ENCODE measurements around the gene CCDC81. TPM values are rescaled to one million over a fixed set of nuclear protein-coding genes. Genes with fewer than 3 reads are reported as not detected.

CCDC81 gene
- total RNA-seq, 1 experiment from 2014 or later, result 0.49 TPM

DNA sequence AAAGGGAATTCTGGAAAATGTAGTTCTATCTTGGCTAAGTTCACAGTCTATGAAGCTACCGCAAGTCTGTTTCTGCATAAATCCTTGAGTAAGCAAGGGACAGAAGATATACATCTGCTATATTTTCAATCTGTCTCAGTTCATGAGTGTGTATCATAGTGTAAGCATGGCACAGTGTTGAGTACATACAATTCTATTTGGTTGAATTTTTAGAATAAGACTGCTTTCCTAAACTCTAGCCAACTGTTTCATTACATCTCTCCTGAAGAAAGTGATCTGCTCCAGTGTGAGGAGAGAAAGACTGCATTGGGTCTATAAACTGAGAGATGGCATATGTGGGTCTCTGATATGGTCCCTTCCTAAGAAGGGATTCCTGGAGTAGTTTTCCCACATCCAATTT is 2.6 kb upstream of the CCDC81 start:
- ATAC-seq (no peak), DNase-seq (ENCODE audit: low read depth, low spot score) (no peak)
- H3K4me1 ChIP-seq (ENCODE audit: control insufficient read depth, insufficient read depth, low read length), result no peaks in the 10 kb centered on the region
- H3K4me3 ChIP-seq (ENCODE audit: low read depth in 2 of 2, low read length in 2 of 2), result no peak overlapping the region
- TF ChIP-seq TCF7L2 (IDR thresholded peaks at IDR 0.05; ENCODE audit: low read depth, low read length) (no peak), POLR2AphosphoS5 (IDR thresholded peaks at IDR 0.05; ENCODE audit: low read depth, low read length) (no peak)
- TF ChIP-seq, protein P1, sequence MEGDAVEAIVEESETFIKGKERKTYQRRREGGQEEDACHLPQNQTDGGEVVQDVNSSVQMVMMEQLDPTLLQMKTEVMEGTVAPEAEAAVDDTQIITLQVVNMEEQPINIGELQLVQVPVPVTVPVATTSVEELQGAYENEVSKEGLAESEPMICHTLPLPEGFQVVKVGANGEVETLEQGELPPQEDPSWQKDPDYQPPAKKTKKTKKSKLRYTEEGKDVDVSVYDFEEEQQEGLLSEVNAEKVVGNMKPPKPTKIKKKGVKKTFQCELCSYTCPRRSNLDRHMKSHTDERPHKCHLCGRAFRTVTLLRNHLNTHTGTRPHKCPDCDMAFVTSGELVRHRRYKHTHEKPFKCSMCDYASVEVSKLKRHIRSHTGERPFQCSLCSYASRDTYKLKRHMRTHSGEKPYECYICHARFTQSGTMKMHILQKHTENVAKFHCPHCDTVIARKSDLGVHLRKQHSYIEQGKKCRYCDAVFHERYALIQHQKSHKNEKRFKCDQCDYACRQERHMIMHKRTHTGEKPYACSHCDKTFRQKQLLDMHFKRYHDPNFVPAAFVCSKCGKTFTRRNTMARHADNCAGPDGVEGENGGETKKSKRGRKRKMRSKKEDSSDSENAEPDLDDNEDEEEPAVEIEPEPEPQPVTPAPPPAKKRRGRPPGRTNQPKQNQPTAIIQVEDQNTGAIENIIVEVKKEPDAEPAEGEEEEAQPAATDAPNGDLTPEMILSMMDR (IDR thresholded peaks at IDR 0.05), result no peak
- TF ChIP-seq, protein P2, sequence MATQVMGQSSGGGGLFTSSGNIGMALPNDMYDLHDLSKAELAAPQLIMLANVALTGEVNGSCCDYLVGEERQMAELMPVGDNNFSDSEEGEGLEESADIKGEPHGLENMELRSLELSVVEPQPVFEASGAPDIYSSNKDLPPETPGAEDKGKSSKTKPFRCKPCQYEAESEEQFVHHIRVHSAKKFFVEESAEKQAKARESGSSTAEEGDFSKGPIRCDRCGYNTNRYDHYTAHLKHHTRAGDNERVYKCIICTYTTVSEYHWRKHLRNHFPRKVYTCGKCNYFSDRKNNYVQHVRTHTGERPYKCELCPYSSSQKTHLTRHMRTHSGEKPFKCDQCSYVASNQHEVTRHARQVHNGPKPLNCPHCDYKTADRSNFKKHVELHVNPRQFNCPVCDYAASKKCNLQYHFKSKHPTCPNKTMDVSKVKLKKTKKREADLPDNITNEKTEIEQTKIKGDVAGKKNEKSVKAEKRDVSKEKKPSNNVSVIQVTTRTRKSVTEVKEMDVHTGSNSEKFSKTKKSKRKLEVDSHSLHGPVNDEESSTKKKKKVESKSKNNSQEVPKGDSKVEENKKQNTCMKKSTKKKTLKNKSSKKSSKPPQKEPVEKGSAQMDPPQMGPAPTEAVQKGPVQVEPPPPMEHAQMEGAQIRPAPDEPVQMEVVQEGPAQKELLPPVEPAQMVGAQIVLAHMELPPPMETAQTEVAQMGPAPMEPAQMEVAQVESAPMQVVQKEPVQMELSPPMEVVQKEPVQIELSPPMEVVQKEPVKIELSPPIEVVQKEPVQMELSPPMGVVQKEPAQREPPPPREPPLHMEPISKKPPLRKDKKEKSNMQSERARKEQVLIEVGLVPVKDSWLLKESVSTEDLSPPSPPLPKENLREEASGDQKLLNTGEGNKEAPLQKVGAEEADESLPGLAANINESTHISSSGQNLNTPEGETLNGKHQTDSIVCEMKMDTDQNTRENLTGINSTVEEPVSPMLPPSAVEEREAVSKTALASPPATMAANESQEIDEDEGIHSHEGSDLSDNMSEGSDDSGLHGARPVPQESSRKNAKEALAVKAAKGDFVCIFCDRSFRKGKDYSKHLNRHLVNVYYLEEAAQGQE (IDR thresholded peaks at IDR 0.05; ENCODE audit: insufficient read depth in 1 of 2, low read depth in 2 of 2, low read length in 1 of 2), result no peak
- intact Hi-C loops (cut with micrococcal nuclease; ENCODE audit: unreplicated experiment) (loop anchor here (10.0 kb wide), 1 partner anchor 543 kb away; no protein-coding TSS in a partner anchor), in situ Hi-C loops (cut with HindIII; ENCODE audit: low pct_unique_long_range_greater_than_20kb, low sequenced_read_pairs) (no loop called here)
- ChIA-PET CTCF (no interaction called here), POLR2A (no interaction called here)
- no peak overlapping the region for H3K27ac ChIP-seq (ENCODE audit: low read length)
- no peaks in the 10 kb centered on the region for H3K27me3 ChIP-seq (ENCODE audit: control insufficient read depth, insufficient read depth, low read length)
- BruUV-seq (replicated peaks), result no TSS peak
- H3K36me3 ChIP-seq (ENCODE audit: control insufficient read depth, insufficient read depth, low read length), result no peaks in the 10 kb centered on the region
- no peaks in the 10 kb centered on the region for H3K9me3 ChIP-seq (ENCODE audit: control insufficient read depth, insufficient read depth, low read depth, low read length)

DNA sequence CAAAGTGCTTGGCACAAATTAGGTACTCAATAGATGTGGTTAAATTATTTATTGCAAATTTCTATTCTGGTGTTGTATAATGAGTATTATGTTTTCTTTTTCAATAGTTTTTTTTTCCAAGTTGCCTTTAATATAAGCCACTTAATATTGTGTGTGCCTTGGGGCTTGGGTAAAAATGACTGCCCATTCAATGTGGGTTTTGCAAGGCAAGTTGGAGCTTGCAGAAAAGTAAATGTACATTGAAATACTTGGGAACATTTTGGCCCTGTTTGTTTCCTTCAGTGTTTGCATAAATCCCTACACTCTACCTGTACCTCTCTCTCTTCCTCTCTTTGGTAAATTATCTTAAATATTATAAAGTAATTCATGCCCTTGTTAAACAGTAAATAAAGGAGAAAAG is 2.1 kb upstream of the CCDC81 start:
- no TSS peak for BruUV-seq (replicated peaks)
- no peaks in the 10 kb centered on the region for H3K27me3 ChIP-seq (ENCODE audit: control insufficient read depth, insufficient read depth, low read length)

More for the DNA sequence above, 2.1 kb upstream of the CCDC81 start:
- no peak overlapping the region for H3K4me3 ChIP-seq (ENCODE audit: low read depth in 2 of 2, low read length in 2 of 2)
- TF ChIP-seq POLR2AphosphoS5 (IDR thresholded peaks at IDR 0.05; ENCODE audit: low read depth, low read length) (no peak), TCF7L2 (IDR thresholded peaks at IDR 0.05; ENCODE audit: low read depth, low read length) (no peak), SIN3A (IDR thresholded peaks at IDR 0.05; ENCODE audit: borderline replicate concordance, insufficient read depth, low read depth, low read length) (no peak)
- TF ChIP-seq, protein P1 (IDR thresholded peaks at IDR 0.05), result no peak
- TF ChIP-seq, protein P2 (IDR thresholded peaks at IDR 0.05; ENCODE audit: insufficient read depth in 1 of 2, low read depth in 2 of 2, low read length in 1 of 2), result no peak
- in situ Hi-C loops (cut with HindIII; ENCODE audit: low pct_unique_long_range_greater_than_20kb, low sequenced_read_pairs) (no loop called here), intact Hi-C loops (cut with micrococcal nuclease; ENCODE audit: unreplicated experiment) (loop anchor here (10.0 kb wide), 1 partner anchor 542 kb away; no protein-coding TSS in a partner anchor)
- H3K36me3 ChIP-seq (ENCODE audit: control insufficient read depth, insufficient read depth, low read length), result no peaks in the 10 kb centered on the region
- no peaks in the 10 kb centered on the region for H3K9me3 ChIP-seq (ENCODE audit: control insufficient read depth, insufficient read depth, low read depth, low read length)
- no peak overlapping the region for H3K27ac ChIP-seq (ENCODE audit: low read length)
- DNase-seq (ENCODE audit: low read depth, low spot score) (no peak), ATAC-seq (no peak)
- ChIA-PET CTCF (no interaction called here), POLR2A (no interaction called here)
- no peaks in the 10 kb centered on the region for H3K4me1 ChIP-seq (ENCODE audit: control insufficient read depth, insufficient read depth, low read length)
